Parathyroid adenoma (tissue), 2 donors: Measurements from ENCODE around the gene VAC14.
A peak's percentile ranks its signal among the peaks of the same experiment; 100 is the strongest.

ENCODE experiments used
- H2AFZ ChIP-seq: fragments of 300-600 bp; sonication (generic); one replicate; pipeline ENCODE4 v1.7.0; 2017; ENCODE audit warnings: antibody characterized with exemption, mild to moderate bottlenecking
- H3K27ac ChIP-seq: fragments of 300-600 bp; sonication (generic); one replicate; pipeline ENCODE4 v1.7.0; 2017
- H3K27me3 ChIP-seq: fragments of 300-600 bp; sonication (generic); one replicate; pipeline ENCODE4 v1.7.0; 2017; ENCODE audit warnings: low read length; ENCODE audit not compliant: control insufficient read depth, insufficient read depth
- H3K36me3 ChIP-seq: fragments of 300-600 bp; sonication (generic); one replicate; pipeline ENCODE4 v1.7.0; 2017; ENCODE audit warnings: low read length; ENCODE audit not compliant: control insufficient read depth, insufficient read depth
- H3K4me1 ChIP-seq: fragments of 300-600 bp; sonication (generic); one replicate; pipeline ENCODE4 v1.7.0; 2017; ENCODE audit warnings: control low read depth
- H3K4me2 ChIP-seq: fragments of 300-600 bp; sonication (generic); one replicate; pipeline ENCODE4 v1.7.0; 2017; ENCODE audit warnings: low read length
- H3K4me3 ChIP-seq: fragments of 300-600 bp; sonication (generic); one replicate; pipeline ENCODE4 v1.7.0; 2017; ENCODE audit warnings: low read depth, low read length
- H3K79me2 ChIP-seq: fragments of 300-600 bp; sonication (generic); one replicate; pipeline ENCODE4 v1.7.0; 2017; ENCODE audit warnings: control low read depth
- H3K9ac ChIP-seq: fragments of 300-600 bp; sonication (generic); one replicate; pipeline ENCODE4 v1.7.0; 2017; ENCODE audit warnings: mild to moderate bottlenecking
- H3K9me3 ChIP-seq: fragments of 300-600 bp; sonication (generic); one replicate; pipeline ENCODE4 v1.7.0; 2017; ENCODE audit warnings: low read length; ENCODE audit not compliant: control insufficient read depth
- CTCF ChIP-seq: fragments of 300-600 bp; sonication (generic); IDR thresholded peaks from one replicate; pipeline ENCODE4 v1.7.0; 2017; ENCODE audit warnings: antibody characterized with exemption, mild to moderate bottlenecking
- donor health status: primary hyperparathyroidism.

The VAC14 gene

GRCh38 chr16:70772493-70772892 lies 28.5 kb downstream of the VAC14 start:
- no peak overlapping the region for H3K4me3 ChIP-seq
- H3K36me3 ChIP-seq: no peaks in the 10 kb centered on the region
- no peak for TF ChIP-seq CTCF

GRCh38 chr16:70770626-70771552 lies 30.1 kb downstream of the VAC14 start:
- TF ChIP-seq CTCF: peak; percentile 96
- Histone ChIP-seq H3K79me2 (peaks cover 11% of the 10 kb centered on the region), H3K9ac (no peak overlapping the region), H3K4me1 (no peaks in the 10 kb centered on the region), H3K9me3 (no peaks in the 10 kb centered on the region), H3K4me2 (no peak overlapping the region), H3K27ac (no peak overlapping the region), H2AFZ (no peak overlapping the region), H3K36me3 (no peaks in the 10 kb centered on the region), H3K27me3 (no peaks in the 10 kb centered on the region), H3K4me3 (no peak overlapping the region)

More at GRCh38 chr16:70772493-70772892, 28.5 kb downstream of the VAC14 start:
- H3K27ac ChIP-seq: no peak overlapping the region
- no peaks in the 10 kb centered on the region for H3K27me3 ChIP-seq
- no peaks in the 10 kb centered on the region for H3K9me3 ChIP-seq
- H3K9ac ChIP-seq: no peak overlapping the region
- H3K4me2 ChIP-seq: no peak overlapping the region
- H2AFZ ChIP-seq: no peak overlapping the region
- H3K79me2 ChIP-seq: peaks cover 11% of the 10 kb centered on the region
- no peaks in the 10 kb centered on the region for H3K4me1 ChIP-seq

GRCh38 chr16:70770291-70770625 lies 30.7 kb downstream of the VAC14 start:
- Histone ChIP-seq H3K4me1 (no peaks in the 10 kb centered on the region), H3K27me3 (no peaks in the 10 kb centered on the region), H3K9me3 (no peaks in the 10 kb centered on the region), H2AFZ (no peak overlapping the region), H3K27ac (no peak overlapping the region), H3K79me2 (peaks cover 11% of the 10 kb centered on the region), H3K4me3 (no peak overlapping the region), H3K9ac (no peak overlapping the region), H3K4me2 (no peak overlapping the region), H3K36me3 (no peaks in the 10 kb centered on the region)
- no peak for TF ChIP-seq CTCF

GRCh38 chr16:70769761-70770160 lies 31.2 kb downstream of the VAC14 start:
- H3K79me2 ChIP-seq: peaks cover 11% of the 10 kb centered on the region
- no peaks in the 10 kb centered on the region for H3K27me3 ChIP-seq
- H3K4me3 ChIP-seq: no peak overlapping the region
- no peaks in the 10 kb centered on the region for H3K36me3 ChIP-seq
- no peaks in the 10 kb centered on the region for H3K4me1 ChIP-seq
- no peak overlapping the region for H3K27ac ChIP-seq
- no peak overlapping the region for H3K4me2 ChIP-seq
- no peak overlapping the region for H3K9ac ChIP-seq
- H2AFZ ChIP-seq: no peak overlapping the region
- no peaks in the 10 kb centered on the region for H3K9me3 ChIP-seq
- TF ChIP-seq CTCF: no peak

GRCh38 chr16:70769131-70769530 lies 31.8 kb downstream of the VAC14 start:
- Histone ChIP-seq H3K4me1 (no peaks in the 10 kb centered on the region), H3K9me3 (no peaks in the 10 kb centered on the region), H3K4me2 (no peak overlapping the region), H3K9ac (no peak overlapping the region), H3K27ac (no peak overlapping the region), H2AFZ (no peak overlapping the region), H3K79me2 (peaks cover 11% of the 10 kb centered on the region), H3K4me3 (no peak overlapping the region), H3K36me3 (no peaks in the 10 kb centered on the region), H3K27me3 (no peaks in the 10 kb centered on the region)
- TF ChIP-seq CTCF: no peak
